Measurements from ENCODE around the gene RNASE8.

The RNASE8 gene

GRCh38 chr14:21098076-21098891 is 40.7 kb downstream of the RNASE8 start, which contains the start of gene ZNF219:
Gene ZNF219 (minus strand): TSS chr14:21098655. CDS start chr14:21093591, 5,064 bp downstream.
- H3K27ac ChIP-seq, result peak within 1 kb of the TSS; percentile 94
- peak; percentile 85 for DNase-seq (ENCODE audit: low spot score)
- ChIA-PET POLR2A (ENCODE audit: low non-redundant PET) (no interaction called here), CTCF (no interaction called here)
- TF ChIP-seq CTCF (conservative IDR thresholded peaks at IDR 0.05; ENCODE audit: low read depth), result no peak

- peak overlapping the region; percentile 94 for H3K27ac ChIP-seq
- ChIA-PET POLR2A (ENCODE audit: low non-redundant PET) (no interaction called here), CTCF (no interaction called here)
- no peak for TF ChIP-seq CTCF (conservative IDR thresholded peaks at IDR 0.05; ENCODE audit: low read depth)
- DNase-seq (ENCODE audit: low spot score), result no peak
Observed at GRCh38 chr14:21098892-21099595, 41.4 kb downstream of the RNASE8 start.

- no peak for TF ChIP-seq CTCF (conservative IDR thresholded peaks at IDR 0.05; ENCODE audit: low read depth)
- peak overlapping the region; percentile 94 for H3K27ac ChIP-seq
- ChIA-PET POLR2A (ENCODE audit: low non-redundant PET) (no interaction called here), CTCF (interaction anchor here (0.6 kb wide), 1 partner anchor 76 kb away, joined by 5 read pairs; no protein-coding TSS in a partner anchor)
- no peak for DNase-seq (ENCODE audit: low spot score)
Observed at GRCh38 chr14:21099596-21099985, 42.0 kb downstream of the RNASE8 start.

- no peak for TF ChIP-seq CTCF (conservative IDR thresholded peaks at IDR 0.05; ENCODE audit: low read depth)
- no peak for DNase-seq (ENCODE audit: low spot score)
- ChIA-PET CTCF (interaction anchor here (0.5 to 6.9 kb wide), 4 partner anchors 8 to 100 kb away, joined by 3 to 72 read pairs (median 36); no protein-coding TSS in a partner anchor), POLR2A (ENCODE audit: low non-redundant PET) (no interaction called here)
- H3K27ac ChIP-seq, result peak within 1 kb of the TSS; percentile 98
Observed at GRCh38 chr14:21100931-21101330, 43.3 kb downstream of the RNASE8 start, which contains the start of gene TMEM253. Gene TMEM253 (plus strand): TSS chr14:21101066. CDS start chr14:21101344, 278 bp downstream.

- ChIA-PET POLR2A (ENCODE audit: low non-redundant PET) (no interaction called here), CTCF (interaction anchor here (0.7 to 6.9 kb wide), 3 partner anchors 9 to 50 kb away, joined by 3 to 72 read pairs (median 70); no protein-coding TSS in a partner anchor)
- peak; percentile 28 for DNase-seq (ENCODE audit: low spot score)
- TF ChIP-seq CTCF (conservative IDR thresholded peaks at IDR 0.05; ENCODE audit: low read depth), result no peak
- H3K27ac ChIP-seq, result peak overlapping the region; percentile 98
Observed at GRCh38 chr14:21101802-21102413, 44.3 kb downstream of the RNASE8 start.

Data from RWPE1 (cell line).